Trophoblast cell (in vitro differentiated cells and primary cell): Measurements from ENCODE around the gene BORCS6.

ENCODE experiments used
- DNase-seq, 2 donors: peaks; one replicate each; pipeline ENCODE4 v3.0.0-alpha.2; 2016
- H2AFZ ChIP-seq: 2 replicates; pipeline ENCODE4 v1.6.1; 2013; ENCODE audit warnings: low read length, moderate library complexity, mild to moderate bottlenecking; ENCODE audit not compliant: insufficient read depth, poor library complexity
- H2AK5ac ChIP-seq: 2 replicates; pipeline ENCODE4 v1.6.1; 2013; ENCODE audit warnings: mild to moderate bottlenecking, low read length
- H2BK120ac ChIP-seq: 2 replicates; pipeline ENCODE4 v1.6.1; 2013; ENCODE audit warnings: low read length, mild to moderate bottlenecking, moderate library complexity; ENCODE audit not compliant: insufficient read depth, poor library complexity
- H2BK12ac ChIP-seq: 2 replicates; pipeline ENCODE4 v1.6.1; 2013; ENCODE audit warnings: mild to moderate bottlenecking, low read length, moderate library complexity
- H2BK5ac ChIP-seq: 2 replicates; pipeline ENCODE4 v1.6.1; 2013; ENCODE audit warnings: low read length, low read depth, moderate library complexity, mild to moderate bottlenecking; ENCODE audit not compliant: poor library complexity
- H3K14ac ChIP-seq: 2 replicates; pipeline ENCODE4 v1.6.1; 2013; ENCODE audit warnings: mild to moderate bottlenecking, low read length
- H3K18ac ChIP-seq: 2 replicates; pipeline ENCODE4 v1.6.1; 2013; ENCODE audit warnings: mild to moderate bottlenecking, low read length
- H3K23ac ChIP-seq: 2 replicates; pipeline ENCODE4 v1.6.1; 2013; ENCODE audit warnings: low read length
- H3K27ac ChIP-seq: 2 replicates; pipeline ENCODE4 v1.5.1; 2013; ENCODE audit warnings: low read depth, mild to moderate bottlenecking, inconsistent platforms, low read length, moderate library complexity
- H3K27me3 ChIP-seq: 2 replicates; pipeline ENCODE4 v1.6.1; 2013; ENCODE audit warnings: inconsistent platforms, mild to moderate bottlenecking, low read length, moderate library complexity; ENCODE audit not compliant: insufficient read depth
- H3K36me3 ChIP-seq, 2 experiments: 1 replicate in 1 of 2; 2 replicates in 1 of 2; pipeline ENCODE4 v1.6.1; 2013; ENCODE audit warnings: low read length in 2 of 2, mild to moderate bottlenecking in 2 of 2, moderate library complexity in 1 of 2; ENCODE audit not compliant: insufficient read depth in 2 of 2, control insufficient read depth in 1 of 2
- H3K4ac ChIP-seq: 2 replicates; pipeline ENCODE4 v1.6.1; 2013; ENCODE audit warnings: low read depth, mild to moderate bottlenecking, low read length, moderate library complexity
- H3K4me1 ChIP-seq, 2 experiments: 1 replicate in 1 of 2; 2 replicates in 1 of 2; pipeline ENCODE4 v1.6.1; 2013; ENCODE audit warnings: low read length in 2 of 2, mild to moderate bottlenecking in 2 of 2, moderate library complexity in 1 of 2; ENCODE audit not compliant: insufficient read depth in 2 of 2, control insufficient read depth in 1 of 2
- H3K4me2 ChIP-seq: 2 replicates; pipeline ENCODE4 v1.6.1; 2013; ENCODE audit warnings: inconsistent platforms, mild to moderate bottlenecking, low read length, moderate library complexity
- H3K4me3 ChIP-seq: 2 replicates; pipeline ENCODE4 v1.5.1; 2013; ENCODE audit warnings: mild to moderate bottlenecking, low read depth, low read length, inconsistent platforms
- H3K79me1 ChIP-seq: one replicate; pipeline ENCODE4 v1.6.1; 2013; ENCODE audit warnings: low read length
- H3K79me2 ChIP-seq: 2 replicates; pipeline ENCODE4 v1.6.1; 2013; ENCODE audit warnings: low read length, mild to moderate bottlenecking; ENCODE audit not compliant: control insufficient read depth, insufficient read depth, poor library complexity
- H3K9ac ChIP-seq: 2 replicates; pipeline ENCODE4 v1.6.1; 2013; ENCODE audit warnings: mild to moderate bottlenecking, low read length
- H3K9me3 ChIP-seq: 2 replicates; pipeline ENCODE4 v1.6.1; 2013; ENCODE audit warnings: low read depth, mild to moderate bottlenecking, control low read depth, inconsistent platforms, low read length; ENCODE audit not compliant: insufficient read depth
- H4K12ac ChIP-seq: 2 replicates; pipeline ENCODE4 v1.6.1; 2013; ENCODE audit warnings: low read depth, mild to moderate bottlenecking, low read length, moderate library complexity
- H4K8ac ChIP-seq: 2 replicates; pipeline ENCODE4 v1.6.1; 2013; ENCODE audit warnings: low read depth, mild to moderate bottlenecking, low read length, moderate library complexity
- H4K91ac ChIP-seq: one replicate; pipeline ENCODE4 v1.6.1; 2013; ENCODE audit warnings: low read depth, mild to moderate bottlenecking, low read length, moderate library complexity
- WGBS: extraction: QIAGEN DNeasy Blood & Tissue Kit; methylation state at CpG from one replicate; pipeline ENCODE4 v1.1.7; 2013; ENCODE audit warnings: missing lambda C conversion rate; ENCODE audit not compliant: insufficient read length, insufficient coverage; ENCODE audit errors: extremely low coverage; 5-methylcytosine and 5-hydroxymethylcytosine counted together

The BORCS6 gene

DNA sequence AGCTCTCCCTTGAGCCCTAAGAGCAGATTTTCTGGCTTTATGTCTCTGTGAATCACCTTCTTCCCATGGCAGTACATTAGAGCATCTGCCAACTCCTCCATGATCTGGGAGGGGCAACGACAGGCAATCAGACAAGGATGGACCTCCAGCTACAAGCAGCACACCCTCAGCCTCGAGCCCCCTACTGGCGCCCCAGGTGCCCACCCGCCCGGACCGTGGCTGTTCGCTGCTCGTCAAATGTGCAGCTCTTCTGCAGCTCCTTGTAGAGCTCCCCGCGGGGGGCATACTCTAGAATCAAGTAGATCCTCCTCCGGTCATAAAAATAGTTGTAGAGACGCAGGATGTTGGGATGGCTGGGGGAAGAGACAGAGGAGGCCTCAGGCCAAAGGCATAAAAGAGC, 16.6 kb upstream of the BORCS6 start:
- no peak overlapping the region for H2BK12ac ChIP-seq

GRCh38 chr17:8204761-8205555, 15.0 kb upstream of the BORCS6 start:
- no peak overlapping the region for H3K4ac ChIP-seq
- H3K9me3 ChIP-seq = peaks cover 3% of the 10 kb centered on the region
- no peak overlapping the region for H4K91ac ChIP-seq
- no peak overlapping the region for H3K14ac ChIP-seq
- H3K4me1 ChIP-seq = peaks cover 0 to 4% of the 10 kb centered on the region in 2 experiments
- H3K23ac ChIP-seq = no peak overlapping the region
- H3K79me2 ChIP-seq = peaks cover under 1% of the 10 kb centered on the region
- H3K27ac ChIP-seq = no peak overlapping the region
- H3K79me1 ChIP-seq = peaks cover under 1% of the 10 kb centered on the region
- H4K12ac ChIP-seq = no peak overlapping the region
- H2BK5ac ChIP-seq = no peak overlapping the region
- H3K9ac ChIP-seq = no peak overlapping the region
- no CpG with 5 or more reads among the region's 19 CpGs for WGBS
- H3K36me3 ChIP-seq = peaks cover 35 to 37% of the 10 kb centered on the region in 2 experiments
- no peak overlapping the region for H2BK120ac ChIP-seq
- no peak overlapping the region for H2BK12ac ChIP-seq
- DNase-seq = no peak
- H2AK5ac ChIP-seq = no peak overlapping the region
- no peak overlapping the region for H4K8ac ChIP-seq
- H2AFZ ChIP-seq = no peak overlapping the region
- H3K4me2 ChIP-seq = no peak overlapping the region
- H3K27me3 ChIP-seq = no peaks in the 10 kb centered on the region
- H3K4me3 ChIP-seq = peak overlapping the region; percentile 34
- H3K18ac ChIP-seq = no peak overlapping the region

More for the DNA sequence above, 16.6 kb upstream of the BORCS6 start:
- Histone ChIP-seq H3K36me3 (peaks cover 35 to 37% of the 10 kb centered on the region in 2 experiments), H2BK120ac (no peak overlapping the region), H3K18ac (no peak overlapping the region), H3K27ac (no peak overlapping the region), H2AK5ac (no peak overlapping the region), H3K4me2 (no peak overlapping the region), H4K8ac (no peak overlapping the region), H3K4me3 (no peak overlapping the region), H3K23ac (no peak overlapping the region), H2AFZ (no peak overlapping the region), H3K4me1 (peaks cover 0 to 4% of the 10 kb centered on the region in 2 experiments), H3K4ac (no peak overlapping the region), H4K12ac (no peak overlapping the region), H4K91ac (no peak overlapping the region), H3K79me2 (peaks cover 4% of the 10 kb centered on the region), H3K14ac (no peak overlapping the region), H3K27me3 (no peaks in the 10 kb centered on the region), H3K9ac (no peak overlapping the region), H2BK5ac (no peak overlapping the region), H3K9me3 (peaks cover 3% of the 10 kb centered on the region), H3K79me1 (peaks cover 6% of the 10 kb centered on the region)
- no CpG with 5 or more reads among the region's 12 CpGs for WGBS
- DNase-seq = no peak

- no CpG with 5 or more reads among the region's 12 CpGs for WGBS
- Histone ChIP-seq H3K79me2 (peaks cover 3% of the 10 kb centered on the region), H2BK5ac (no peak overlapping the region), H3K4me2 (peak overlapping the region; percentile 56), H3K79me1 (peaks cover 9% of the 10 kb centered on the region), H2AFZ (peak overlapping the region; percentile 21), H3K9me3 (no peaks in the 10 kb centered on the region), H3K4me3 (no peak overlapping the region), H3K23ac (no peak overlapping the region), H3K36me3 (no peaks in the 10 kb centered on the region), H2BK120ac (no peak overlapping the region), H3K27me3 (no peaks in the 10 kb centered on the region), H3K18ac (no peak overlapping the region), H3K9ac (no peak overlapping the region), H3K27ac (peak overlapping the region; percentile 35), H3K14ac (no peak overlapping the region), H4K12ac (peak overlapping the region; percentile 17), H4K91ac (peak overlapping the region; percentile 17), H2BK12ac (no peak overlapping the region), H2AK5ac (peak overlapping the region; percentile 40), H3K4me1 (peaks cover 20 to 24% of the 10 kb centered on the region in 2 experiments), H3K4ac (peak overlapping the region; percentile 5), H4K8ac (peak overlapping the region; percentile 71)
- peak; percentile 90 to 94 for DNase-seq
Observed at GRCh38 chr17:8192070-8192815, 2.3 kb upstream of the BORCS6 start.

DNA sequence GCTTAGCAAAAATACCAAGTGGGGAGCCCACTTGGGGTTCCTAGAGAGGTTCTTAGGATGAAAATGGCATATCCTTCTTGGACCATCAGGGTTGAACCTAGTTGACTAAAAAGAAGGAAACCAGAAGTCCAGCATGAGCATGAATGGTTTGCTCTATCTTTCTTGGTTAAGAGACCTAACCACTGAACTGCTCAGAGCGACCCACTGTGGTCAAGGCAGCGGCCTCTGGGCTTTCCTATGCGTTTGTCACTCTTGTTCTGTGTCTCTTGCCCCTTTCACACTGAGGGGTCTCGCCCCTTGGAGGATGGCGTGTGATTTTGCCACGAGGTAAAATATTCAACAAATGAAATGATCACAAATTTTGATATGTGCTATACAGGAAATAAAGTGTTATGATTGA, 526 bp upstream of the BORCS6 start:
- H3K9ac ChIP-seq = no peak overlapping the region
- H2BK12ac ChIP-seq = peak overlapping the region; percentile 37
- H3K36me3 ChIP-seq = no peaks in the 10 kb centered on the region
- WGBS = no CpG with 5 or more reads among the region's 6 CpGs
- H3K23ac ChIP-seq = no peak overlapping the region
- H3K79me1 ChIP-seq = peaks cover 9% of the 10 kb centered on the region
- no peak overlapping the region for H3K4ac ChIP-seq
- peaks cover 3% of the 10 kb centered on the region for H3K79me2 ChIP-seq
- peaks cover 20 to 24% of the 10 kb centered on the region in 2 experiments for H3K4me1 ChIP-seq
- peak overlapping the region; percentile 4 for H2BK5ac ChIP-seq
- no peak overlapping the region for H2AK5ac ChIP-seq
- H4K12ac ChIP-seq = peak overlapping the region; percentile 38
- no peaks in the 10 kb centered on the region for H3K27me3 ChIP-seq
- H3K27ac ChIP-seq = no peak overlapping the region
- H3K4me2 ChIP-seq = peak overlapping the region; percentile 55
- H3K4me3 ChIP-seq = no peak overlapping the region
- no peak for DNase-seq
- H3K18ac ChIP-seq = no peak overlapping the region
- peak overlapping the region; percentile 83 for H4K8ac ChIP-seq
- H3K14ac ChIP-seq = no peak overlapping the region
- no peaks in the 10 kb centered on the region for H3K9me3 ChIP-seq
- peak overlapping the region; percentile 91 for H2AFZ ChIP-seq
- peak overlapping the region; percentile 81 for H4K91ac ChIP-seq
- no peak overlapping the region for H2BK120ac ChIP-seq
